Endothelial cell of umbilical vein (primary cell): ENCODE results near the gene PNCK. TPM values are rescaled to one million over a fixed set of nuclear protein-coding genes. Genes with fewer than 3 reads are reported as not detected.

Experiments
- BruUV-seq: library from RNA; stranded (reverse); fragments of 400-500 nt; replicated peaks from 2 replicates; lab custom pipeline; 2021; lab: Mats Ljungman, UMichigan
- CTCF ChIA-PET: fragments of 300-600, 350-600 bp; sonication (Branson Sonifier 250); formaldehyde crosslinking; loops from one replicate; lab custom pipeline; 2021; ENCODE audit warnings: antibody characterized with exemption, inconsistent platforms; lab: Charles Lee
- POLR2A ChIA-PET: fragments of 300-600, 350-600 bp; sonication (Branson Sonifier 250); formaldehyde crosslinking; loops from one replicate; lab custom pipeline; 2021; ENCODE audit warnings: antibody characterized with exemption, inconsistent platforms; lab: Charles Lee
- DNase-seq: peaks from one replicate; pipeline ENCODE4 v3.0.0-alpha.2; 2011; ENCODE audit warnings: low read depth, low spot score
- FAIRE-seq: peaks from 2 replicates; lab custom pipeline; 2011; peaks lifted over from hg19 to GRCh38; lab: Jason Lieb, UNC
- H2AFZ ChIP-seq: 2 replicates; pipeline ENCODE4 v1.6.0; 2012; ENCODE audit warnings: low read depth, low read length, control low read depth, inconsistent platforms
- H3K27ac ChIP-seq: 2 replicates; pipeline ENCODE4 v1.5.1; 2011; ENCODE audit warnings: low read depth, mild to moderate bottlenecking, control low read depth, low read length, moderate library complexity; ENCODE audit not compliant: insufficient read depth
- H3K27me3 ChIP-seq, 2 experiments: 2 replicates each; pipeline versions ENCODE4 v1.6.0 to v1.6.1; 2011; ENCODE audit warnings: low read length in 2 of 2, mixed read lengths in 1 of 2; ENCODE audit not compliant: control insufficient read depth in 2 of 2, insufficient read depth in 2 of 2
- H3K36me3 ChIP-seq, 2 experiments: 2 replicates in 1 of 2; 3 replicates in 1 of 2; pipeline ENCODE4 v1.5.1; 2011; ENCODE audit warnings: low read length in 2 of 2, mild to moderate bottlenecking in 1 of 2, moderate library complexity in 1 of 2; ENCODE audit not compliant: control insufficient read depth in 2 of 2, insufficient read depth in 2 of 2; ENCODE audit errors: extremely low read depth in 1 of 2
- H3K4me1 ChIP-seq: 3 replicates; pipeline ENCODE4 v1.5.1; 2011; ENCODE audit warnings: mild to moderate bottlenecking, low read length; ENCODE audit not compliant: control insufficient read depth, insufficient read depth; ENCODE audit errors: extremely low read depth
- H3K4me2 ChIP-seq: 2 replicates; pipeline ENCODE4 v1.6.1; 2011; ENCODE audit warnings: low read length, control low read depth, mixed read lengths; ENCODE audit not compliant: insufficient read depth
- H3K4me3 ChIP-seq, 3 experiments: fragments of 200-600 bp in 1 of 3; sonication (generic), shearing (Covaris generic) in 1 of 3; replicated peaks in 1 of 3; 2 replicates each; pipeline ENCODE4 v1.5.1; 2011 to 2016; ENCODE audit warnings: control low read depth in 3 of 3, low read length in 3 of 3, mild to moderate bottlenecking in 2 of 3, inconsistent platforms in 1 of 3, low read depth in 1 of 3, moderate library complexity in 1 of 3; ENCODE audit not compliant: insufficient read depth in 1 of 3
- H3K79me2 ChIP-seq: 2 replicates; pipeline ENCODE4 v1.6.0; 2012; ENCODE audit warnings: low read length, inconsistent platforms; ENCODE audit not compliant: control insufficient read depth, insufficient read depth
- H3K9ac ChIP-seq: replicated peaks from 2 replicates; pipeline ENCODE3; 2011; ENCODE audit warnings: low read length, control low read depth; ENCODE audit not compliant: insufficient read depth; ENCODE audit errors: extremely low read depth
- H3K9me1 ChIP-seq: replicated peaks from 3 replicates; pipeline ENCODE4 v1.6.0; 2011; ENCODE audit warnings: mild to moderate bottlenecking, low read length; ENCODE audit not compliant: control insufficient read depth, insufficient read depth; ENCODE audit errors: extremely low read depth
- H3K9me3 ChIP-seq: replicated peaks from 2 replicates; pipeline ENCODE4 v1.5.1; 2012; ENCODE audit warnings: low read length, inconsistent platforms; ENCODE audit not compliant: control insufficient read depth, insufficient read depth
- H4K20me1 ChIP-seq: replicated peaks from 2 replicates; pipeline ENCODE3; 2011; ENCODE audit warnings: mild to moderate bottlenecking, low read length; ENCODE audit not compliant: control insufficient read depth, insufficient read depth; ENCODE audit errors: extremely low read depth
- CTCF ChIP-seq, 2 donors: IDR thresholded peaks; 1 replicate in 1 of 2; 2 replicates in 1 of 2; pipeline ENCODE4 v1.5.1; 2011; ENCODE audit warnings: low read length in 2 of 2, mild to moderate bottlenecking in 2 of 2, moderate library complexity in 2 of 2, control low read depth in 1 of 2, inconsistent platforms in 1 of 2, low read depth in 1 of 2; ENCODE audit not compliant: insufficient read depth in 1 of 2; ENCODE audit errors: extremely low read depth in 1 of 2
- EZH2 ChIP-seq: IDR thresholded peaks from 2 replicates; pipeline ENCODE4 v1.6.1; 2012; ENCODE audit warnings: borderline replicate concordance, low read depth, mild to moderate bottlenecking, moderate library complexity, low read length, inconsistent platforms; ENCODE audit not compliant: severe bottlenecking
- FOS ChIP-seq: IDR thresholded peaks from 2 replicates; pipeline ENCODE4 v1.6.1; 2011; ENCODE audit warnings: mild to moderate bottlenecking, low read length, moderate library complexity, borderline replicate concordance; ENCODE audit not compliant: insufficient read depth
- GATA2 ChIP-seq: IDR thresholded peaks from 2 replicates; pipeline ENCODE4 v1.7.0; 2011; ENCODE audit warnings: low read depth, mild to moderate bottlenecking, moderate library complexity, mixed read lengths, low read length; ENCODE audit not compliant: insufficient read length, insufficient read depth
- JUN ChIP-seq: IDR thresholded peaks from 2 replicates; pipeline ENCODE4 v1.6.1; 2011; ENCODE audit warnings: borderline replicate concordance, low read depth; ENCODE audit not compliant: insufficient read length, insufficient read depth
- MAX ChIP-seq: IDR thresholded peaks from 2 replicates; pipeline ENCODE4 v1.6.1; 2011; ENCODE audit not compliant: insufficient read depth, insufficient read length
- MYC ChIP-seq: IDR thresholded peaks from one replicate; pipeline ENCODE4 v1.6.1; 2011; ENCODE audit warnings: mild to moderate bottlenecking, low read depth, low read length
- POLR2A ChIP-seq: IDR thresholded peaks from 2 replicates; pipeline ENCODE4 v1.6.1; 2012; ENCODE audit warnings: low read depth, mild to moderate bottlenecking, control low read depth, low read length
- POLR2AphosphoS5 ChIP-seq: IDR thresholded peaks from 2 replicates; pipeline ENCODE4 v1.6.1; 2012; ENCODE audit warnings: low read depth, mild to moderate bottlenecking, control low read depth, low read length, moderate library complexity; ENCODE audit not compliant: insufficient read depth
- dilution Hi-C: fragments of 300-500 bp; cut with MboI; formaldehyde crosslinking; loops from one replicate; pipeline ENCODE4 v1.15.0; 2019; ENCODE audit warnings: low sequenced_read_pairs; ENCODE audit not compliant: extremely low pct_ligation_motif_present
- intact Hi-C: fragments of 100-400 bp; cut with micrococcal nuclease; formaldehyde crosslinking; loops from one replicate; pipeline ENCODE4 v1.10.0; 2022
- polyA plus RNA-seq, 4 experiments: library from polyadenylated mRNA; depleted of rRNA in 3 of 4; stranded (reverse) in 3 of 4; unstranded in 1 of 4; fragments of >200 nt; gene quantifications; 2 replicates each; pipeline versions ENCODE4 v1.2.1 to v1.2.3, GENCODE V29; 2011 to 2012; ENCODE audit warnings: missing spikeins in 1 of 4
- total RNA-seq: library from RNA; stranded (reverse); gene quantifications from 2 replicates; pipeline ENCODE4 v1.2.3, GENCODE V29; 2021

Gene PNCK
- total and polyA plus RNA-seq, 2 donors (not counting 3 experiments of a cell fraction or from before 2014, with no cell fraction given): 0.12 TPM; not detected in 1

- Histone ChIP-seq H3K79me2 (peaks cover 11% of the 10 kb centered on the region), H3K9ac (no peak overlapping the region), H3K9me3 (no peaks in the 10 kb centered on the region), H3K27me3 (no peaks in the 10 kb centered on the region), H4K20me1 (no peaks in the 10 kb centered on the region), H3K4me3 (no peak overlapping the region), H3K4me1 (peaks cover 12% of the 10 kb centered on the region), H3K27ac (no peak overlapping the region), H3K9me1 (no peaks in the 10 kb centered on the region), H2AFZ (no peak overlapping the region), H3K36me3 (peaks cover 2 to 20% of the 10 kb centered on the region in 2 experiments), H3K4me2 (no peak overlapping the region)
- dilution Hi-C loops: no loop called here
- DNase-seq (peak; percentile 77), FAIRE-seq (peak; percentile 98)
- intact Hi-C loops: loop anchor here (1.0 to 2.0 kb wide), 2 partner anchors 98 to 169 kb away; no protein-coding TSS in a partner anchor
- CTCF ChIA-PET: interaction anchor here (0.6 to 2.9 kb wide), 14 partner anchors 10 to 169 kb away, joined by 3 to 30 read pairs (median 8); partner anchors contain the start of genes CCNQ and SLC6A8
- TF ChIP-seq JUN: no peak
- TF ChIP-seq CTCF (IDR thresholded peaks at IDR 0.05; ENCODE audit: extremely low read depth in 1 of 2, insufficient read depth in 1 of 2, low read depth in 1 of 2, low read length in 2 of 2): peak; percentile 66 to 67
- BruUV-seq: no TSS peak
- POLR2A ChIA-PET: no interaction called here
Measured at GRCh38 chrX:153708415-153708814, 34.8 kb upstream of the PNCK start.

- Histone ChIP-seq H3K4me2 (no peak overlapping the region), H3K9me3 (no peaks in the 10 kb centered on the region), H3K9me1 (no peaks in the 10 kb centered on the region), H3K4me3 (no peak overlapping the region), H3K79me2 (peaks cover 11% of the 10 kb centered on the region), H3K9ac (no peak overlapping the region), H3K36me3 (peaks cover 2 to 17% of the 10 kb centered on the region in 2 experiments), H3K4me1 (peaks cover 14% of the 10 kb centered on the region), H4K20me1 (no peaks in the 10 kb centered on the region), H3K27me3 (no peaks in the 10 kb centered on the region), H3K27ac (no peak overlapping the region), H2AFZ (no peak overlapping the region)
- DNase-seq (no peak), FAIRE-seq (no peak)
- ChIA-PET POLR2A (no interaction called here), CTCF (interaction anchor here (1.5 to 2.9 kb wide), 6 partner anchors 9 to 168 kb away, joined by 4 to 30 read pairs (median 10); partner anchors contain the start of gene SLC6A8)
- no TSS peak for BruUV-seq
- intact Hi-C loops: no loop called here
- TF ChIP-seq JUN (no peak), POLR2A (no peak), FOS (no peak), MYC (no peak), CTCF (IDR thresholded peaks at IDR 0.05; ENCODE audit: extremely low read depth in 1 of 2, insufficient read depth in 1 of 2, low read depth in 1 of 2, low read length in 2 of 2) (no peak), MAX (no peak), GATA2 (no peak), POLR2AphosphoS5 (no peak), EZH2 (no peak)
- dilution Hi-C loops: no loop called here
Measured at GRCh38 chrX:153707406-153707805, 33.8 kb upstream of the PNCK start.
